Measurements from ENCODE around the gene AFF4.

DNA sequence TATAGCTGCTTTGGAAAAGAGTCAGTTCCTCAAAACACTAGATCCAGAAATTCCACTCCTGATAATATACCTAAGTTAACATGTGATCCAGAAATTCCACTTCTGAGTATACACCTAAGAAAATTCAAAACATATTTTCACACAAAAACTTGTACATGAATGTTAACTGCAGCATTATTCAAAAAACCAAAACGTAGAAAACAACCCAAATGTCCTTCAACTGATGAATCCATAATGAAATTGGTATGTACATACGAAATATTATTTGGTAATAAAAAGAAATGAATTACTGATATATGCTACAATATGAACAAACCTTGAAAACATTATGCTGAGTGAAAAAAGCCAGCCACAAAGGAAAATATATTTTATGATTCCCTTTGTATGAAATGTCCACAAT lies 16.5 kb upstream of the AFF4 start:
- TF ChIP-seq POLR2A (IDR thresholded peaks at IDR 0.05) = no peak
- TF ChIP-seq, protein P1, sequence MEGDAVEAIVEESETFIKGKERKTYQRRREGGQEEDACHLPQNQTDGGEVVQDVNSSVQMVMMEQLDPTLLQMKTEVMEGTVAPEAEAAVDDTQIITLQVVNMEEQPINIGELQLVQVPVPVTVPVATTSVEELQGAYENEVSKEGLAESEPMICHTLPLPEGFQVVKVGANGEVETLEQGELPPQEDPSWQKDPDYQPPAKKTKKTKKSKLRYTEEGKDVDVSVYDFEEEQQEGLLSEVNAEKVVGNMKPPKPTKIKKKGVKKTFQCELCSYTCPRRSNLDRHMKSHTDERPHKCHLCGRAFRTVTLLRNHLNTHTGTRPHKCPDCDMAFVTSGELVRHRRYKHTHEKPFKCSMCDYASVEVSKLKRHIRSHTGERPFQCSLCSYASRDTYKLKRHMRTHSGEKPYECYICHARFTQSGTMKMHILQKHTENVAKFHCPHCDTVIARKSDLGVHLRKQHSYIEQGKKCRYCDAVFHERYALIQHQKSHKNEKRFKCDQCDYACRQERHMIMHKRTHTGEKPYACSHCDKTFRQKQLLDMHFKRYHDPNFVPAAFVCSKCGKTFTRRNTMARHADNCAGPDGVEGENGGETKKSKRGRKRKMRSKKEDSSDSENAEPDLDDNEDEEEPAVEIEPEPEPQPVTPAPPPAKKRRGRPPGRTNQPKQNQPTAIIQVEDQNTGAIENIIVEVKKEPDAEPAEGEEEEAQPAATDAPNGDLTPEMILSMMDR (IDR thresholded peaks at IDR 0.05) = no peak
